WERI-Rb-1 (cell line): Measurements from ENCODE around the gene MRPL55.

Source experiments
- DNase-seq: peaks from one replicate; pipeline ENCODE4 v3.0.0-alpha.2; 2020
- H3K27ac ChIP-seq: fragments of 250-450 bp; sonication (Bioruptor Pico); 2 replicates; pipeline ENCODE4 v1.5.1; 2020; ENCODE audit warnings: mild to moderate bottlenecking, moderate library complexity
- H3K27me3 ChIP-seq: fragments of 250-450 bp; sonication (Bioruptor Pico); 2 replicates; pipeline ENCODE4 v1.5.1; 2021; ENCODE audit warnings: mild to moderate bottlenecking, low read depth, moderate library complexity; ENCODE audit not compliant: insufficient read depth, severe bottlenecking
- H3K36me3 ChIP-seq: fragments of 250-450 bp; sonication (Bioruptor Pico); 2 replicates; pipeline ENCODE4 v1.5.1; 2020; ENCODE audit warnings: mild to moderate bottlenecking, moderate library complexity
- H3K4me3 ChIP-seq: 2 replicates; pipeline ENCODE4 v1.5.1; 2011; ENCODE audit warnings: low read depth, mild to moderate bottlenecking, control low read depth, low read length
- H3K9me3 ChIP-seq: fragments of 250-450 bp; sonication (Bioruptor Pico); 2 replicates; pipeline ENCODE4 v1.5.1; 2021; ENCODE audit warnings: mild to moderate bottlenecking, moderate library complexity; ENCODE audit not compliant: severe bottlenecking
- CTCF ChIP-seq: IDR thresholded peaks from 2 replicates; pipeline ENCODE4 v1.5.1; 2011; ENCODE audit warnings: low read depth, mild to moderate bottlenecking, control low read depth, inconsistent platforms, low read length

MRPL55 gene

GRCh38 chr1:228062085-228062791 lies 46.9 kb downstream of the MRPL55 start:
- Histone ChIP-seq H3K27me3 (peaks cover 17% of the 10 kb centered on the region), H3K4me3 (no peak overlapping the region), H3K36me3 (no peaks in the 10 kb centered on the region), H3K27ac (no peak overlapping the region), H3K9me3 (no peaks in the 10 kb centered on the region)
- DNase-seq: no peak
- TF ChIP-seq CTCF: no peak

- no peak for DNase-seq
- peaks cover 15% of the 10 kb centered on the region for H3K27me3 ChIP-seq
- no peaks in the 10 kb centered on the region for H3K36me3 ChIP-seq
- H3K9me3 ChIP-seq: no peaks in the 10 kb centered on the region
- no peak overlapping the region for H3K27ac ChIP-seq
- no peak overlapping the region for H3K4me3 ChIP-seq
- no peak for TF ChIP-seq CTCF
These were observed 47.6 kb downstream of the MRPL55 start for GRCh38 chr1:228061411-228062084.

GRCh38 chr1:228060458-228061190 lies 48.5 kb downstream of the MRPL55 start:
- Histone ChIP-seq H3K4me3 (no peak overlapping the region), H3K27me3 (peaks cover 15% of the 10 kb centered on the region), H3K36me3 (no peaks in the 10 kb centered on the region), H3K27ac (no peak overlapping the region), H3K9me3 (no peaks in the 10 kb centered on the region)
- DNase-seq: no peak
- TF ChIP-seq CTCF: no peak

GRCh38 chr1:228059634-228060457 lies 49.3 kb downstream of the MRPL55 start:
- Histone ChIP-seq H3K4me3 (peak overlapping the region; percentile 24), H3K9me3 (no peaks in the 10 kb centered on the region), H3K27ac (no peak overlapping the region), H3K27me3 (peaks cover 15% of the 10 kb centered on the region), H3K36me3 (no peaks in the 10 kb centered on the region)
- peak; percentile 75 for DNase-seq
- no peak for TF ChIP-seq CTCF

- peak overlapping the region; percentile 24 for H3K4me3 ChIP-seq
- DNase-seq: no peak
- peaks cover 15% of the 10 kb centered on the region for H3K27me3 ChIP-seq
These were observed 50.0 kb downstream of the MRPL55 start for GRCh38 chr1:228058949-228059633.

More at GRCh38 chr1:228058949-228059633, 50.0 kb downstream of the MRPL55 start:
- Histone ChIP-seq H3K27ac (no peak overlapping the region), H3K36me3 (no peaks in the 10 kb centered on the region), H3K9me3 (no peaks in the 10 kb centered on the region)
- TF ChIP-seq CTCF: no peak
